Activated naive CD8-positive, alpha-beta T cell treated with anti-CD3 and anti-CD28 coated beads, Interleukin-2, amount 10 ng/mL, durations not matched to agents 7 days and 5 days (primary cell): Measurements from ENCODE around the gene TRIM64. TPM values are rescaled to one million over a fixed set of nuclear protein-coding genes. Genes with fewer than 3 reads are reported as not detected.
"Not testable (repeated sequence)": the region's sequence is repeated elsewhere in the genome, so short reads cannot be mapped to it uniquely, and the experiment has no call there.

Experiments
- ATAC-seq: fragments of 150-1000 bp; cut with Tn5 transposase; one replicate; pipeline ENCODE4 v1.10.0; 2021; ENCODE audit warnings: low read depth, moderate library complexity
- POLR2A ChIA-PET: fragments of 350-600 bp; sonication (Branson Sonifier 250); formaldehyde crosslinking; loops from one replicate; lab custom pipeline; 2021; ENCODE audit warnings: antibody characterized with exemption; lab: Charles Lee
- DNase-seq: peaks from one replicate; pipeline ENCODE4 v3.0.0; 2021
- H3K27ac Mint-ChIP-seq: one replicate; pipeline ENCODE4 v1.8.0; 2022; ENCODE audit warnings: mild to moderate bottlenecking, mixed read lengths
- H3K27me3 Mint-ChIP-seq: one replicate; pipeline ENCODE4 v1.8.0; 2022; ENCODE audit warnings: mild to moderate bottlenecking, moderate library complexity, mixed read lengths
- H3K36me3 Mint-ChIP-seq: one replicate; pipeline ENCODE4 v1.8.0; 2021; ENCODE audit warnings: mild to moderate bottlenecking, mixed read lengths
- H3K4me1 Mint-ChIP-seq: one replicate; pipeline ENCODE4 v1.8.0; 2021; ENCODE audit warnings: mixed read lengths
- H3K4me3 Mint-ChIP-seq: one replicate; pipeline ENCODE4 v1.8.0; 2022; ENCODE audit warnings: mild to moderate bottlenecking, moderate library complexity, mixed read lengths
- H3K9me3 Mint-ChIP-seq: one replicate; pipeline ENCODE4 v1.8.0; 2021; ENCODE audit warnings: mixed read lengths
- total RNA-seq, 2 experiments: library from RNA; stranded (reverse); gene quantifications; one replicate each; pipeline ENCODE4 v1.2.3, GENCODE V29; 2021

The TRIM64 gene
- total RNA-seq: not detected

GRCh38 chr11:89965737-89966136 lies at the start of gene TRIM64:
TRIM64 (plus strand) TSS chr11:89966037; CDS start chr11:89968504, 2,467 bp downstream.
- H3K9me3 Mint-ChIP-seq, DNase-seq, H3K4me3 Mint-ChIP-seq, POLR2A ChIA-PET, H3K4me1 Mint-ChIP-seq, H3K27me3 Mint-ChIP-seq, ATAC-seq, H3K36me3 Mint-ChIP-seq, H3K27ac Mint-ChIP-seq: not testable (repeated sequence)

GRCh38 chr11:89922195-89922660 lies 43.6 kb upstream of the TRIM64 start, which contains the start of gene TRIM49D1:
TRIM49D1 (minus strand) TSS chr11:89922245; CDS start chr11:89917710, 4,535 bp downstream.
- no peak within 1 kb of the TSS for H3K27ac Mint-ChIP-seq
- no peaks in the 10 kb centered on the region for H3K36me3 Mint-ChIP-seq
- DNase-seq (no peak), ATAC-seq (no peak)
- POLR2A ChIA-PET: no interaction called here
- no peaks in the 10 kb centered on the region for H3K27me3 Mint-ChIP-seq
- H3K9me3 Mint-ChIP-seq: no peaks in the 10 kb centered on the region
- no peaks in the 10 kb centered on the region for H3K4me1 Mint-ChIP-seq
- H3K4me3 Mint-ChIP-seq: no peak within 1 kb of the TSS

GRCh38 chr11:89923764-89924163 lies 42.1 kb upstream of the TRIM64 start, which contains the start of gene TRIM49D2:
TRIM49D2 (plus strand) TSS chr11:89924064; CDS start chr11:89926762, 2,698 bp downstream.
- not testable (repeated sequence) for ATAC-seq, H3K36me3 Mint-ChIP-seq, H3K4me3 Mint-ChIP-seq

GRCh38 chr11:89960833-89961232 lies 5.0 kb upstream of the TRIM64 start:
- ATAC-seq, H3K27ac Mint-ChIP-seq, POLR2A ChIA-PET, H3K4me1 Mint-ChIP-seq, H3K4me3 Mint-ChIP-seq, DNase-seq, H3K36me3 Mint-ChIP-seq, H3K9me3 Mint-ChIP-seq, H3K27me3 Mint-ChIP-seq: not testable (repeated sequence)

More at GRCh38 chr11:89923764-89924163, 42.1 kb upstream of the TRIM64 start, which contains the start of gene TRIM49D2:
- H3K27me3 Mint-ChIP-seq, H3K27ac Mint-ChIP-seq, POLR2A ChIA-PET, H3K4me1 Mint-ChIP-seq, DNase-seq, H3K9me3 Mint-ChIP-seq: not testable (repeated sequence)

Other genes starting within 250 kb of the TRIM64 start
- not detected for gene TRIM49, start 157.5 kb upstream of the TRIM64 start, total RNA-seq
- not detected for gene TRIM64B, start 87.5 kb upstream of the TRIM64 start, total RNA-seq
- not detected for gene TRIM49D1, start 43.8 kb upstream of the TRIM64 start, total RNA-seq
- not detected for gene TRIM49D2, start 42.0 kb upstream of the TRIM64 start, total RNA-seq
- gene TRIM49C, start 65.1 kb downstream of the TRIM64 start, total RNA-seq: not detected
- not detected for gene UBTFL1, start 119.9 kb downstream of the TRIM64 start, total RNA-seq
- not detected for gene NAALAD2, start 168.6 kb downstream of the TRIM64 start, total RNA-seq